PFSK-1 (cell line): ENCODE data around the gene SYMPK.

ENCODE experiments used
- FOXP2 ChIP-seq: optimal IDR thresholded peaks from 2 replicates; pipeline ENCODE3; 2011; ENCODE audit warnings: borderline replicate concordance, control low read depth, inconsistent platforms; ENCODE audit not compliant: insufficient read depth; ENCODE audit errors: extremely low read length, extremely low read depth
- POLR2AphosphoS5 ChIP-seq: IDR thresholded peaks from 2 replicates; pipeline ENCODE4 v1.6.1; 2012; ENCODE audit warnings: low read depth, mild to moderate bottlenecking, control low read depth, low read length, moderate library complexity
- REST ChIP-seq, 2 experiments: IDR thresholded peaks; 2 replicates each; pipeline versions ENCODE4 v1.6.1 to v1.8.0; 2011 to 2012; ENCODE audit warnings: low read depth in 2 of 2, low read length in 2 of 2, control low read depth in 1 of 2, inconsistent platforms in 1 of 2, mild to moderate bottlenecking in 1 of 2, moderate library complexity in 1 of 2; ENCODE audit not compliant: insufficient read depth in 1 of 2
- SIN3A ChIP-seq: IDR thresholded peaks from 2 replicates; pipeline ENCODE4 v1.6.1; 2012; ENCODE audit warnings: mild to moderate bottlenecking, low read length, moderate library complexity, borderline replicate concordance; ENCODE audit not compliant: insufficient read depth
- TAF1 ChIP-seq: IDR thresholded peaks from 2 replicates; pipeline ENCODE4 v1.6.1; 2012; ENCODE audit warnings: low read length, control low read depth, borderline replicate concordance; ENCODE audit not compliant: insufficient read depth

GRCh38 chr19:45824041-45824471 is 38.9 kb downstream of the SYMPK start:
- TF ChIP-seq POLR2AphosphoS5 (no peak), REST (IDR thresholded peaks at IDR 0.05; ENCODE audit: insufficient read depth in 1 of 2, low read depth in 2 of 2, low read length in 2 of 2) (no peak), TAF1 (no peak), FOXP2 (no peak), SIN3A (no peak)
